Stimulated activated CD8-positive, alpha-beta memory T cell treated with anti-CD3 and anti-CD28 coated beads, Interleukin-2, amount 100 ng/mL, for 48 hours (primary cell): Measurements from ENCODE around the gene HSPA12B.

ENCODE experiments used
- DNase-seq, 2 donors: peaks; one replicate each; pipeline ENCODE4 v3.0.0-alpha.2; 2020; ENCODE audit warnings: low read depth in 2 of 2

HSPA12B gene, protein sequence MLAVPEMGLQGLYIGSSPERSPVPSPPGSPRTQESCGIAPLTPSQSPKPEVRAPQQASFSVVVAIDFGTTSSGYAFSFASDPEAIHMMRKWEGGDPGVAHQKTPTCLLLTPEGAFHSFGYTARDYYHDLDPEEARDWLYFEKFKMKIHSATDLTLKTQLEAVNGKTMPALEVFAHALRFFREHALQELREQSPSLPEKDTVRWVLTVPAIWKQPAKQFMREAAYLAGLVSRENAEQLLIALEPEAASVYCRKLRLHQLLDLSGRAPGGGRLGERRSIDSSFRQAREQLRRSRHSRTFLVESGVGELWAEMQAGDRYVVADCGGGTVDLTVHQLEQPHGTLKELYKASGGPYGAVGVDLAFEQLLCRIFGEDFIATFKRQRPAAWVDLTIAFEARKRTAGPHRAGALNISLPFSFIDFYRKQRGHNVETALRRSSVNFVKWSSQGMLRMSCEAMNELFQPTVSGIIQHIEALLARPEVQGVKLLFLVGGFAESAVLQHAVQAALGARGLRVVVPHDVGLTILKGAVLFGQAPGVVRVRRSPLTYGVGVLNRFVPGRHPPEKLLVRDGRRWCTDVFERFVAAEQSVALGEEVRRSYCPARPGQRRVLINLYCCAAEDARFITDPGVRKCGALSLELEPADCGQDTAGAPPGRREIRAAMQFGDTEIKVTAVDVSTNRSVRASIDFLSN

DNA sequence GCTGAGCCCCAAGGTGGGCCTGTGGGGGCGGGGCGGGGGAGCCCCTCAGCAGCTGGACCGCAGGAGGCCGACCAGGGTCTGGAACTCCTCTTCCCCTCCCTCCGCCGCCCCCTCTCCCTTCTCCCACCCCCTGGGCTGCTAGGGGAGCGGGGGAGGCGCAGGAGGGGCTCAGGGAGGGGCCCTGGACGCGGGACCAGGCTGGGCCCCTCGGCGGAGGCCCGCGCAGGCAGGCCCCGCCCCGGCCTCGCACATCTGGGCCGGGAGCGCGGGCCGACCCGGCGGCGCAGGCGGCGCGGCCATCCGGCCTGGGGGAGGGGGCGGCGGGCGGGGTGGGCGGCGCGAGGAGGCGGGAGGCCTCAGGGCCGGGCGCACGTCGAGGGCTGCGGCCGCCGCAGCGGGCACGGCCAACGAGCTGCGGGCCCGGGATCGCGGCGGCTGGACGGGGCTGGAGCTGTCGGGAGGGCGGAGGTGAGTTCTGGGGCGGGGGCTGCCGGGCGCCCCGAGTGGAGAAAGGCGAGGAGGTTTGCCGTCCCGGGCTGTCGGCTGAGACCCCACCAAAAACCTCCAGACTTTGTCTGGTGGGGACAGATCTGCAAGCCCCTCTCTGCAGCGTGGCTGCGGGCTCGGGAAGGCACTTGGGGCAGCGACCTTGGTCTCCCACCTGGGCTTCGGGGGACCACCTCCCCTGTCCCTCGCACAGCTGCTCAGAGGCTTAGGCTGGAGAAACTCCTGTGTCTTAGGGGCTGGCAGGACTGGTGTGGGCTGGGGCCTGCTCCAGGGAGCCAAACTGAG lies at the start of gene HSPA12B:
Gene HSPA12B (plus strand): TSS at position 359 of the 792 bp plus-strand sequence. CDS start 5,990 bp downstream, outside the sequence.
- DNase-seq, result no peak

DNA sequence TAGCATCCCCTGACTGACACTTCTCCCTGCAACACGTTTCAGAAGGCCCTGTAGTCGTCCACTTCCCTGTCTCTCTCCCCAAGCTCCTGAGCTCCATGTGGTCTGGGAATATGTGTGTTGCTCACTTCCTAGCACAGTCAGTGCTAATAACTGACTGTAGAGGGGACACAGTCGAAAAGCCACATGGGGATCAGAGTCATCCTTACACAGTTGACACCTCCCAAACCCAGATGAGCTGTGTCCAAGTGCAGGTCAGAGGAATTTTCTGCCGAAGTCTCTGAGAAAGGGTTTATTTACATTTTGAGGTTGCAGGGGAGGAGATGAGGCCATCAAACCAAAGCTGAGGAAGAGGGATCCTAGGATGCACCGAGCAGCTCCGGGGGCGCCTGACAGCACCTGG lies 47.1 kb upstream of the HSPA12B start:
- no peak for DNase-seq

DNA sequence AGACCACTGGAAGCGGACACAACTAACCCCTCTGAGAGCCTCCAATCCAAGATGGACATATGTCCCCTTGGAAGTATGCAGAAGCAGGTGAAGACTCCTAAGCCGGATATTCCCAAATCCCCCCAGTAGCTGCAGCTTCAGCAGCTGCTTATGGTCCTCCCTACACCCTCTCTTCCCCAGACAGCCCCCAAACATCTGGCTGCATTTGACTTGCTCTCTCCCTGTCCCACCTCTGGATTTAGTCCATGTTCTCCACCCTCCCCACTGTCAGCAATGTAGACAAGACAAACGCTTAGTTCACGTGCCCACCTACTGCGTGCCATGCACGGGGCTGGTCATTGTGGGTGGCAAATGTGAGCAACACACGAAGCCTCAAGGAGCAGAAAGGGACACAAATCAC lies 46.1 kb upstream of the HSPA12B start:
- DNase-seq, result no peak

DNA sequence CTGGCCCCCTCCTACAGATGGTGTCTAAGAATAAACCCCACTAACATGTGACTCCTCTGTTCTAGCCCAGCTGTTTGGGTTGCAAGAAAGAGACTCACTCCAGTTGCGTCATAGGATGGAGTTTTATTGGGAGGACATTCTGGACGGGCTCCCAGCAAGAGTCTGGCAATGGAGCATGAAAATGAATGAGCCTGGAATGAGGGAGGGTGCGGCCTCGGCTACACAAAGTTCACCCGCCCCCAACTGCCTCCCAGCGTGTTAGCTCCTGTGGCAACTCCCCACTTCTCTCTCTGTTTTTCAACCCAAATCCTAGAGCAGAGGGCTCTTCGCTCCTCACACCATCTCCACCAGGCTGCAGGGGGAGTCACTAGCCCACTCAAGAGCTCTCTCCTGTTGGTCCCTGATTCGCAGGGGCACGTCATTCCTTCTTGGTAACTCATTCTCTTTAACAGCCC lies 45.6 kb upstream of the HSPA12B start:
- no peak for DNase-seq

DNA sequence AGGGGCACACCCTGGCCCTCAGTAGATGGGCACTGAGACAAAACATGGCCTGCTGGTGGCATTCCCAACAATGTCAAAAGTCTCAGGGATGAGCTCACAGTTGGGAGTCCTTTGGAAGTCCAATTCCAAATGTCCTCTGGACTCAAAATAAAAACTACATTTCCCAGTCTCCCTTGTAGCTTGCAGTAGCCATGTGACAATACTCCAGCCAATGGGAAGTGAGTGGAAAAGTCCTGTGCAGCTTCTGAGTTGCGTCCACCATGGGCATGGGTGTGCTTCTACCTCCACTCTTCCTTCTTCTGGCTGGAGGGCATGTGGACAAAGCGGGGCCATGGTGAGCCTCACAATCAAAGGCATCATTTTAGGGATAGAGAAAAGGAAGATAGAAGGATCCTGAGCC lies 44.8 kb upstream of the HSPA12B start:
- DNase-seq, result no peak

DNA sequence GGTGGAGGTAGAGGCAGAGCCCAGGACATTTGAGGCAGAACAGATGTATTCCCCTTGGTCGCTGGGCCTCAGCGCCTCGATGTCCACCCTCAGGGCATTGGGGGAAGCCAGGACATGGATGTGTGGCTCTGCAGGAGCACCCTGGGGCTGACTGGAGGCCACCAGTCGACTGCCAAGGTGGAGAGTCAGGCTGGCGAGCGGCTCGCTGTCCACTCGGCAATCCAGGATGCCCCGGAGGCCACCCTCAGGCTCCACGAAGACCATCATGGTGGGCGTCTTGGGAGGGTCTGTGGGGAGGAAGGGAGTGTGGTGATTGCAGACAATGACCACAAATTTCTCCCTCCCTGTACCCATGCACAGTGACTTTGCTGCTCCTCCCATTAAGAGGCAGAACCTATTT lies 42.5 kb upstream of the HSPA12B start:
- DNase-seq, result no peak

DNA sequence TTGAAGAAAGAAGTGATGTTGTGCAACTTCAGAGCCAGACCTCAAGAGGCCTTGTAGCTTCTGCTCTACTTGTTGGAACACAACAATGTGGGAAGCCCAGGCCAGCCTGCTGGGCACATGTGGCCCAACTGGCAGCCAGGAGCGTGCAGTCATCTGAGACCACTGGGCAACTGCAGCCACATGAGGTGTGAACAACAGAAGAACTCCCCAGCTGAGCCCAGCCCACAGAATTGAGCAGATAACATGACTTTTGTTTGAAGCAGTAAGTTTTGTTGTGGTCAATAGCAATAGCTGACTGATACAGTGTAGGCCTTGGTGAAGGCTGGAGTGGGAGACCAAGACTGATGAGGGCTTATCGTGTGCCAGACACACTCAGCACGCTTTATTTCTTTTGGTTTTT lies 42.1 kb upstream of the HSPA12B start:
- DNase-seq, result no peak

DNA sequence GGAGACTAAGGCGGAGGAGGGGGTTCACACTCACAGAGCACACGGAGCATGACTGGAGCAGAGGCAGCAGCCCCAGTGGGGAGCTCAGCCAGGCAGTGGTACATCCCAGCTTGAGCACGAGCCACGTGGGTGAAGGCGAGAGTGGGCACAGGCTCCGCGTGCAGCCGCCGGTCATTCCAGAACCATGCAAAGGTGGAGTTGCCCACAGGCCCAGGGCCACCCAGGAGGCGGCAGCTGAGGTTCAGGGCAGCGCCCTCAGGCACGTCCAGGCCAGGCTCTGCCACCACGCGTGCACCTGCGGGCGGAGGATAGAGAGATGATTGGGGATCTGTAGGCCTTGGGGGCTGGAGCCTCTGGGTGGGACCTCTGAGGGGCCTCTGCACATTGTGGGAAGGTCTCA lies 41.2 kb upstream of the HSPA12B start:
- DNase-seq, result no peak

DNA sequence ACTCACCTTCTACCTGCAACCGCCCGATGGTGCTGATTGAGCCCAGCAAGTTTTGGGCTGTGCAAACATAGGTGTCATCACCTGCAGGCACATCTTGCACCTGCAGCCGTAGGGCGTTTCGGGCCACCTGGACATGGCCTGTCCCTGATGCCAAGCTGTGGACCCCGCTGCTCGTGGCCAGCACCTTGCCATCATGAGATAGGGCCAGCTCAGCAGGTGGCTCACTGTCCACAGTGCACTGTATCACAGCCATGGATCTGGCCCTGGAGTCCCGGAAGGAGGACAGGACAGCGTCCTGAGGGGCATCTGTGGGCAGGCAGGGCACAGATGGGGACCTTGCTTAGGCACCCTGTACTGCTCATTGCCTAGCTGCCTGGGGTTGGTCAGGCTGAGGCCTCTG lies 40.6 kb upstream of the HSPA12B start:
- no peak for DNase-seq

DNA sequence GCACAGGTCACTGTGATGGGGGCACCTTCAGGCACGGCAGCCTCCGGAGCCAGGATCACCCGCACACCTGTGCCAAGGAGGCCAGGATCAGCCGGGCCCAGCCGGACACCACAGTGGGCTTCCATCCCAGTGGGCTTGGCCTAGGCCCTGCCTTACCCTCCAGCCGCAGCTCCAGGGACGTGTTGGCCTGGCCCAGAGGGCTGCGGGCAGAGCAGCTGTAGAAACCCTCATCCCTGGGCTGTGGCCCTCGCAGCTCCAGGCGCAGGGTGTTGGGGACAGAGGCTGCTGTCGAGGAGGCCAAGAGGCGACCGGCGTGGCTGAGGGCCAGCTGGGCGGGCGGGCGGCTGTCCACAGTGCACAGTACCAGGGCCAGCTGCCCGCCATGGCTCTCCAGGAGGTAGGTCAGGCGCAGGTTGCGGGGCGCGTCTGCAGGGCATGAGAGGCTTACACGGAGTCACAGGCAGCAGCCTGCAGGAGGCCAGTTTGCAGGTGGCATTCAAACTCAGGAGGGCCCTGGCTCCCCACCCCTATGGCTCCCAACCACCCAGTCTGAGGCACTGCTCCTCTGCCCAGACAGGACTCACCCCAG lies 39.7 kb upstream of the HSPA12B start:
- DNase-seq, result no peak

DNA sequence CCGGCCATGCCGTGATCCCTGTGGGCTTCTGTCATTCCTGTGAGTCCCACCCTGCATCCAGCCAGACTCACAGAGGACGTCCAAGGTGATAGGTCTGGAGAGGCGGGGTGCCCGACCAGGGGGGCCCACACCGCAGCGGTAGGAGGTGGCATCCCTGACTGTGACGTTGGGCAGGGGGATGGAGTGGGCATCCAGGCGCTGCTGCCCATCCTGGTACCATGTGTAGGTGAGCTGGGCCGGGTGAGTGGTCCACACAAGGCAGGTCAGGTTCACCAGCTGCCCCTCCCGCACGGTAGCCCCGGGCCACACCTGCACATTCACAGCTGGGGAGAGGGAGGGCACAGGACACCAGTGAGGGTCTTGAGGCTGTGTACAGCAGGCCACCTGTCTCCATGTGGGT lies 39.1 kb upstream of the HSPA12B start:
- no peak for DNase-seq

DNA sequence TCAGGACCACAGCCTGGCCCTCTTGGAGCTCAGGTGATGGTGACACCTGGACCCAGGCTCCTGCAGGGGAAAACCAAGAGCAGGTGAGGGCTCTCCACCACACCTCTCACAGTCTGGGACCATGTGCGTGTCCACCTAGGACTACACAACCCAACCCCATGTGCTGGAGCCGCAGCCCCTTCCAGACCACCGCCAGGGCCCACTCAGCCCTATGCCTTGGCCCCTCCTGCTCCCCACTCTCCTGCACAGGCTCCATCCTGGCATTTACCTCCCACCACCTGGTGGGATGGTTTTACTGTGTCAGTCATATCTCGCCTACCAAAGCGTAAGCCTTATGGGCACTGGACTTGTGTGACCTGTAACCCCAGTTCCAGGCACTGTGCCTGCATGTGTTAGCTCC lies 37.6 kb upstream of the HSPA12B start:
- DNase-seq, result no peak

DNA sequence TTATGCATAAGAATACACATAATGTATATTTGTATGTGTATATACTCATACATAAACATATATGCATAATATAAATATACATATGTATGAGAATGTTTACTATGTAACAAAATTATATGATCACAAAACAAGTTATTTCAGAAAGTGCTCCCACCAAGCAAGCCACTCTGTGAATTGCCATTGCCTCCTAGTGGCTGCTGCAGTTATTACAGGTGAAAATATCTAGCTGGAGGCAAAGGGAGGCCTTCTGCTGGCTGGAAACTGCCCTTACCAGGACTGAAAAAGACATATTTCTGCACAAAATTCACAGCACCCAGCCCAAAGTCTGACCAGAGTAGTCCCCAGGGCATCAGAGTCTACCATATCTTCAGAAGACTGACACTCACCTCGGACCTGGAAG lies 36.3 kb upstream of the HSPA12B start:
- DNase-seq, result no peak

DNA sequence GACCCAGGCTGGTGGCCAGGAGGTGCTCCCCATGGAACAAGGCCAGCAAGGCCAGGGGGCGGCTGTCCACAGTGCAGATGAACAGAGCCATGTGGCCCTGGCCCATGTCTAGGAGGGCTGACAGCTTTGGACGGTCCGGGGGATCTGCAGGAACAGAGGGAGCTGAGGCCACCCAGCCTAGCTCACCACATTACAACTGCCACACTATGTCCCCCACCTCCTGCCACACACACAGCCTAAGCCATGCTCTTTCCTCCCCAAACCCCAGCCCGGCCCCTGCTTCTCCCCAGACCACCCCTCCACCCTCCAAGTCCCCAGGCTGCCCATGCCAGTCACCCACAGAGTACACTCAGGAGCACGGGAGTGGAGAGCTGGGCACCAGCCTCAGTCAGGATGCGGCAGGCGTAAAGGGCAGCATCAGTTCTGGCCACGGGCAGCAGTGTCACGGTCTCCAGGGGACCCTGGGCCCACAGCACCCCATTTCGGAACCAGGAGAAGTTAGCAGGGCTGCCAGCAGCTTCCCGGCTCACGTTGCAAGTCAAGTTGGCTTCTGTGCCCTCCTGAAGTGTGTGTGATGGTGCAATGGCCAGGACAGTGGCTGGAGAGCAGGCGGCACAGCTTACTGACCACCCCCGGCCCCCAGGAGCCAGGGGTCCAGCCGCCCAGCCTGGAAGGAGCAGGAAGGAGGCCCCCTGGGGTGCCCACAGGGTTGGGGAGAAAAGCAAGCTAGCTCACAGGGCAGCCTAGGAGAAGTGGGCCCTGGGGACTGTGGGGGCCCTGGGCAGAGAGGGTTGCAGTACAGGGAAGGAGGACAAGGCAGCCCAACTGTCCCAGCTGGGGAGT lies 35.5 kb upstream of the HSPA12B start:
- no peak for DNase-seq

DNA sequence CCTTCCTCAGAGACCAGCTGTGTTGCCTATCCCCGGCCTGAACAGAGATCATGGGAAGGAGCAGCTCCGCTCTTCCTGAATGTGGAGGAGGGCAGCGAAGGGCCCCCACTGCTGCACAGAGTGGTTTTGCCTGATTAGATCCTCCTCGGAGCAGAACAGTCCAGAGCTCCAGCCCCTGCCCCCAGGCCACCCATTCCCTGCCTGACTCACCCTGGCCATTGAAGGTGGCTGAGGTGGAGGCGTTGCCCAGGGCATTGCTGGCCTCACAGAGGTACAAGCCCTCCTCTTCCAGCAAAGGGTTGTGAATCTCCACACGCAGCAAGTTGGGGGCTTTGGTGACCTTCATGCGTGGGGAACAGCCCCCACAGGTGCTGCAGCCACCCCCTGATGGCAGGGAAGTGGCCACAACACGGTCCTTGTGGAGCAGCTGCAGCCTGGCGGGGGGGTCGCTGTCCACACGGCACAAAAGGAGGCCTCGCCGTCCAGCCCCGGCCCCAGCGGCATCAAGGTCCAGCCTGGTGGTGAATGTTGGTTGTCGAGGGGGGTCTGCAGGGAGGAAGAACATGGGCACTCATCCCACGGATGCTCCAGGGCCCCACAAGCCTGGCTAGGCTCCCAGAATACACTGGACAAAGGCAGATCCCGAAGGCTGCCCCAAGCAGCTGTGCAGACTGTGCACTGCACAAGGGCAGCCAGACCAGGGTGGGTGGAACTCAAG lies 34.7 kb upstream of the HSPA12B start:
- DNase-seq, result no peak

DNA sequence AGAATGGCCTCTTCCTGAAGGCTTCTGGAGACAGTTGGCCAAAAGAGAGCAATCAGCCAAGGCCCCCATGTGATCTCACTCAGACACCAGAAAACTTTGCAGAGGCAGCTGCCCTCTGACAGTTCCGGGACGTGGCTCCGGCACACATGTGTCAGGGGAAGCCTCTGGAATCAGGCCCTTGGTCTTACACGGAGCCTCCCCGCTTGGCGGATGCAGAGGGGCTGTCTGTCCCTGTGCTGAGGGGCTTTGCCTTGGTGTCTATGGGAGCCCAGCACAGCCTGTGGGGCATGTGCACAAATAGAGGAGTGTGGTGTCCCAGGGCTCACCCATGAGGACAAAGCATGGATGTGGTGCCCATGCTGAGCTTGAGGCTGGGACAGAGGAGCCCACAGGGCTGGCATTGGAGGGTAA lies 33.9 kb upstream of the HSPA12B start:
- no peak for DNase-seq

DNA sequence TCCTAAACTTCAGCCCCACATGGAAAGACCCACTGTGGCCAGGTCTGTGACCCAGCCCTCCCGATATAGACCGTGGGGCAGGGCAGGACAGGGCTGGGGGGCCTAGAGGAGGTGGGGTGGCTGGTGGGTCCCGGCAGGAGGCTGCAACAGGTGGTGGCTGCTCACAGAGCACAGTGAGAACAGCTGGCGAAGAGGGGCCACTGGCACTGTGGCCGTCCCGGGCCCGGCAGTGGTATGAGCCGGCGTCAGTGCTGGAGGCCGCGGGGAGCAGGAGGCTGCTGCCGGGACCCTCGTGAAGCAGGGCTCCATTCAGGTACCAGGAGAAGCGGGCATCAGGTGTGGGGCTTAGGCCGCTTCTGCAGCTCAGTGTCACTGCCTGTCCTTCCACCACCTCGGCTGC lies 33.4 kb upstream of the HSPA12B start:
- no peak for DNase-seq

DNA sequence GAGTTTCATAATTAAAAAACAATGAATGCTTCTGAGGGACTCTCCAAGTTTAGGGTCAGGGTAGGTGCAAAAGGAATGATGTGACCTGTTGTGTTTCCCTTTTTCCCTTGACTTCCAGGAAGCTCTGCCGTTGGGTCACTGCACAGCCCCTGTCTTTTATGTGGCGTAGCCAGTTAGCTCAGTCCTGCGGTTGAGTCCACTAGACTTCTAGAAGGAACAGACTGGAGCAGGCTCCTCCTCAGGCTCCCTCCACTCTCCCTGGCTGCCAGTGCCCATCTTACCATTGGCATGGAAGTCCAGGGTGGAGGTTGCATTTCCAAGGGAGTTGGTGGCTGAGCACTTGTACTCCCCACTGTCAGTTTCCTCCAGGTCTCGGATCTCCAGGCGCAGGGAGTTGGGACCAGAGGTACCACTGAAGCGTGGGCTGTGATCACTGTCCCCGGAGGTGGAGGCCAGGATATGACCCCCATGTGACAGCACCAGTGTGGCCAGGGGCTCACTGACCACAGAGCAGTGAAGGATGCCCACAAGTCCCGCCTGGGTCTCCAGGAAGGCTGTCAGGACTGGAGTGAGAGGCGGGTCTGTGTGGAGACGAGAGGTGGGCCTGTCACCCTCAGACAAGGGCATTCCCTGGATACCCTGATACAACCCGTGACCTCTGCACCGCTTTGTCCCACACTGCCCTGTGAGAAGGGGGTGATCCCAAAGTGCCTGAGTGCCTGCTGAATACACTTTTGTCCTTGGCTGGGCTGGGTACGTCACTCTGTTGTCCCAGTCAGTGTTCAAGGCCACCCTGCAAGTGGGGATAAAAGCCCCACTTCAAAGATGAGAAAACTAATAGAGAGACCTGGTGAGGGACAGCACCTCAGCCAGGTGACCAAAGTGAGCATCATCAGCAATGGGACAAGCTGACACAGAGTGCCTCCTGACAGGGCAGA lies 31.2 kb upstream of the HSPA12B start:
- no peak for DNase-seq

DNA sequence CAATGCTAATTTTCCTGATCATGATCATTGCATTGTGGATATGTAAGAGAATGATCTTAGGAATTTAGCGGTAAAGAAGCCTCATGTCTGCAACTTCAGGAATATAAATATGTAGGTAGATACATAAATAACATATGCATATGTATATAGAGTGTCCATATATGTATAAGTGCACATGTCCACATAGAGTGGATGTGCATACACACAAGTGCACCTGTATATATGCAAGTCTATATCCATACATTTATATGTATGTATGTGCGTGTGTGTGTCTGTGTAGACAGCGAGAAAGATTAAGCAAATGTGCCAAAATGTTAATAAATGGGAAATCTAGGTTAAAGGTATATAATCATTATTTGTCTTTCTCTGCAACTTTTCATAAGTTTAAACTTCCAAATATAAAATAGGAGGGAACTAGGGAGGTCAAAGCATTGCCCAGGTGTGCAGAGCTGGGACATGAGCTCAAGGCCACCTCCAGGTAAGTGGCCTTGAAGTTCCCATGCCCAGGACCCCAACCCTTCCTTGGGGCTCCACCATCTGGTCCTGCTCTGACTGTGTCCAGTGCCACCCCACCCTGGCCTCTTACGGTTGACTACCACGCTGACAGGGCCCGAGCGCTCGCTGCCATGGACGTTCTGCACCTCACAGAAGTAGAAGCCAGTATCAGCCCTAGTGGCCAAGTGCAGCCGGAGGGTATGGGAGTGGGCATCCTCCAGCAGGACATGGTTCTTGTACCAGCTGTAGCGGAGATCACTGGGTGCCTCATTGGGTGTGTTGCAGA lies 29.7 kb upstream of the HSPA12B start:
- DNase-seq, result no peak
